Anterior cingulate cortex (tissue), 58 donors: ENCODE results near the gene PDE7B.

Experiments
- DNase-seq, 58 donors: peaks; one replicate each; lab custom pipeline; 2025; lab: John Stamatoyannopoulos, UW

PDE7B gene

DNA sequence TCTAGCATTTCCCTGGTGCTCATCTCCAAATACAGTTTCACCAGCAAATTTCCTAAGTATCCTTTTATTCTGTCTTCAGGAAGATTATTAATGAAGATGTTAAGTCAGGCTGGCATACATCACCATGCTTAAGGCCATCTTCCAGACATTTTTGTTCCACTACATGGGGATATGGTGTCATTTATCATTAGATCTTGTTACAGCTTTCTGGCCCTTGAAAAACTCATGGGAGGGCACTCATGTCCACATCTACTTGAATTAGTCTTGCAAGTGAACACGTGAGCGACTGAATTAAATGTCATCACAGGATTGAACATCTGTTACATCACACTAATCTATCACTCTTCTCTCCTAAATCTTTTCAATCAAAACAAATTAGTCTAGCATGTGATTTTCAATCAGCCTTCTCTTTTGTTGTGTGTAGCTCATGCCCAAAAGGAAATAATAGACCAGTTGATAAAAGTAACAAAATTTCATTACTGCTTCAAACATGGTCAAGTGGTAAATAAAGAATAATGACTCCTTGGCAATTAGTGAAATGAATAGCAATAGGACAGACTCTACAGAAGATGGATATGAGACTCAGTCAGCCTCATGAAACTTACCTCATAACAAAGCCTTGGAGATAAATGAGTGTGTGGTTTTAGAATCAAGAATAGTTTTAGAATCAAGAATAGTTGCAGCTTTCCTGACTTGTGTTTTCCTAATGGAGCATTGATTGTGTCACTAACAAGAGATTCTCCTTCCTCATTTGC, 318.1 kb downstream of the PDE7B start:
- DNase-seq = no peak

DNA sequence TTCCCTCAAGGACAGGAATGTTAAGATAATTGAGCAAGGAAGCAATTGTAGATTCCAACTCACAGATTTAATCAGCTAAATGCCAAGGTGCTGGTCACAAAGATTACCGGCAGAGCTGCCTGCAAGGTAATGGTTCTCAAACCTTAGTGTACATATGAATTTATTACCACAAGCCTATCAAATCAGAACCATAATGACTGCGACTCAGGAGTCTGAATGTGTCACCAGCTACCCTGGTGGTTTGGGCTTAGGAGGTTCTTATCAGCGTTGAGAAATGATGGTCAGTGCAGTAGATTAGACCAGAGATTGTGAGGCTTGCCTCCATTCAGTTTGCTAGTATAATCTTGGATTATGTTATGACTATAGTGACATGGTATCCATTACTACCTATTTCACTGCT, 319.7 kb downstream of the PDE7B start:
- DNase-seq = no peak

DNA sequence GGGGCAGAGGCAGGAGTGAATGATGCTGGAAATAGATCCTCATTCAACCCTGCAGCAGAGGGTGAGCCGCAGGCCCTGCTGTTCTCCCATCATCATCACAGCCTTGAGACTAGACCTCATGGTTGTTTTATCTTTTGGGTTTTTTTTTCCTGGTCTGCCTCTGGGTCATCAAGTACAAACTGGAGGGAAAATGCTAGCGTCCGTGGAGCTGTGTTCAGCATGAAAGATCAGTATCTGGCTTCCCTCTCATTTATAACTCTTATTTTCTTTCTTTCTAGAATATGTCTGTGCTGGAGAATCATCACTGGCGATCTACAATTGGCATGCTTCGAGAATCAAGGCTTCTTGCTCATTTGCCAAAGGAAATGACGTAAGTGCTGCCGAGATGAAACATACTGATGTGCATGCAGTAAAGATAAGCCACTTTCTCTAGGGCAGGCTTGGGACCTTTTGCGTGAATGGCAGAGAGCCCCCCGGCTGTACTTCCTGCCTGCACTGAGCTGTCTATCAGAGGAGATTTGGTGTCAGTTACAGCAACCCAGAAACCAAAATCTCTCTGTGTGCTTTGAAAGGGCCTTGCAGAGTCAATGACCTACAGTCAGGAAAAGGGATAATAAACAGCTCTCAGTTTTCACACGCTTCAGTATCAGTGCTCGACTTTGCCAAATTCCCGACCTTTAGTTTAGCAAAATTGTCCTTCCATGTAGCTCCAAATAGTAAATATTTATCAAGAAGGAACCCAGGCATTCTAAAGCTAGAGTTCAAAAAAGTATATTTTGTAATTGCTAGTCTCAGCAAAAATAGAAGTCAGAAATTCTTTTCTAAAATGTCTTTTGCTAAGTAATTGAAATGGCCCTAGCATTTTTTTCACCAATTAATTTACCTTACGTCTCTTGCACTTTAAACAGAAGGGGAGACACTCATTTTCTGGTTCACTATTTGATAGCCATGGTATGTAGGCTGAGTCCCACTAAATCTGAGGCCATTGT, 322.3 kb downstream of the PDE7B start:
- no peak for DNase-seq

DNA sequence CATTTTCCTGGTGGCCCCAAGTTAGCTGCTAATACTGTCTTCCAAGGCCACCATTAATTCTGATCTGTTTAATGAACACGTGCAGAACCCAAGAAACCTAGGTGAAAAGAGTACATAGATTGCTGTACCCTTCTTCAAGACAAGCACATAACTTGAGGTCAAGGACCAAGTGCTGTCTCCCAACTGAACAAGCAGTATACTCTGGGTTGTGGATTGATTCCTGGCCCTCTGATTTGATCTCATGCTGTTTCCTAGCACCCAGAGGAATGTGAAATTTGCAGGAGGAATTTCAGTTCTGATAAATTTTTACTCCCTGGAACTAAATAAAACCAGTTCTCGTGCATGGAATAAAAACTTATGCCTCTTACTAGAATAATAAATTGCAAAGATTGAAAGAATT, 323.0 kb downstream of the PDE7B start:
- DNase-seq = no peak

DNA sequence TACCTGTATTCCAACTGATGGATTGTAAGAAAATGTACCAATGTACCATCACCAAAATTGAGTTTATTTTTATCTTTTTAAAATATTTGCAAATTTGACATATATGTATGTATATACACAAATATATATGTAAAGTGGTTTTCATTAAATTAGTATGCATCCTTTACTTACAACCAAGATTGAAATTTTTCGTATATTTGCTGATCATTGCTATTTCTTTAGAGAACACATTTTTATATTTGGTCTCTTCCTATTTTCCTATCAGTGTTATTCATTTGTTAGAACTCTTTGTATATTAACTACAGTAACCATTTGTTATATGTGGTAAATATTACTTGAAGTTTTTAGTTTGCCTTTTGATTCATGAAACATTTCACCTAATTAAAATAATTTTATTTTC, 324.4 kb downstream of the PDE7B start:
- no peak for DNase-seq

DNA sequence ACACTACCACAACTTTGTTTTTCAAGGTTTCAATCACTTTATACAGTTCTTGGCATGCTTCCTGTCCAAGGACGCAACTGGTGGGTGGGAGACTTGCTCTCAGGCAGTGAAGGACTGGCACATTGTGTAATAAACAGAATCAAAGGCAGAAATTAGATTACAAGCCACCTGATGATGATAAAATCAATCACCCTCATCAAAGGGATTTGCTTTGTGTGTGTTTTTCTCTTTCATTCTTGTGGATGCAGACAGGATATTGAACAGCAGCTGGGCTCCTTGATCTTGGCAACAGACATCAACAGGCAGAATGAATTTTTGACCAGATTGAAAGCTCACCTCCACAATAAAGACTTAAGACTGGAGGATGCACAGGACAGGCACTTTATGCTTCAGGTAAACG, 327.2 kb downstream of the PDE7B start:
- DNase-seq = no peak

DNA sequence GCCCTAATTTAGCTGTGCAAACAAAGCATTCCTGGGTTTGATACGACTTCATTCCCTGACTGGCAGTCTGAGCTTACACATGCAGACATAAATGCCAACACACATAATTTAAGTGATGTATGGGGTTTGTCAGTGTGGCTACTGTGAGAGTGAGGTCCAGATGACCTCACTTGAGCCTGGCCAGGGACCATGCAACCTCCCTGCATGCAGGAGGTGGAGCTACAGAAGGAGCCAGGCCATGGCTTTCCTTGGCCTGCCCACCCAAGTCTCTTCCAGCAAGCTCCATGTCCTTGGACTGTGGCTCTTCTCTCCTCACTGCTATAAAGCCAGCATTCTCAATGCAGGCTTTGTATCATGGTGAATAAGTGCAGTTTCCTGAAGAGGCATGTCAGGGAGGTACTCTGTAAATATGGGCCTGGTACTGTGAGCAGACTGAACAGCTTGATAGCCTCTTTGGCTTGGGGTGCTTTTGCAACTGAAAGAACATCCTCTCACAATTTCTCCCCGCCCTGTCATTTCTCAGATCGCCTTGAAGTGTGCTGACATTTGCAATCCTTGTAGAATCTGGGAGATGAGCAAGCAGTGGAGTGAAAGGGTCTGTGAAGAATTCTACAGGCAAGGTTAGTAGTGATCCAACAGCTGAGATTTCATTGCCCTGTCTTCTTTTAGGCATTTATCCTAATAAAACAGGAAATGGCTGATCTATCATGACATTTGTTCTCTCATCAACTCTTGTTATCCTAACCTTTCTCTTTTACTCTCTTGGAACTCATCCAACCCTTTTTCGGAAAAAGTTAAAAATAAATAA, 329.4 kb downstream of the PDE7B start:
- DNase-seq = no peak

DNA sequence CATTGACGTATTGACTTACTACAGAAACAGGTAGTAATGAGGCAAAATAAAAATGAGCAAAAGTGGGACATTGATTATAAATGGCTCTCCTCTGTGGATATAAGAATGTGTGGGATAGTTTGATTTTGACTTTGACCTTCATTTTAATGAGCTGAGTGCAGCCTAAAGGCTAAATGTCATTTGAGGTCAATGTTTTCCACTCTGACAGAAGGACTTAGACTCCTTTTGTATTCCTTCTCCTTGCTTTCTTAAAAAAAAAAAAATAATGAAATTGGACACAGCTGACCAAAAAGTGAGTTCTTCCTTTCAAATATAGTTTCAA, 330.0 kb downstream of the PDE7B start:
- DNase-seq = no peak

DNA sequence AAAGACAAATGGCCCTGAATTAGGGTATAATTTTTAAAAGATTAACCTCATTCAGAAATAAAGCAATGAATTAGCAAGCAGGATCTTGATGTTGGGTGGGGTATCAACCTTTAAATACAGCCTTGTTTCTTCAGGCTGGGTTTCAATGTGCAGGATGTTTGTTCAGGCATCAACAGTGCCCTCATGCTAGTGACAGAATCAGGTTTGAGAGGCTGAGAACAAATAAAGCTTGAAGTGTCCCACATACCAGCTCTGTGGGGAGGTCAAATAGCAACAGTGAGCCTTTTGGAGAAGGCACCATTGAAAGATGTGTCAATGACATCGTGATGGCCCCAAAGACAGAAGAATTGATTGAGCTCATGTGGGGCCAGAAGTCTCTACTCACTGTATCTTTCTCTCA, 330.4 kb downstream of the PDE7B start:
- DNase-seq = no peak

DNA sequence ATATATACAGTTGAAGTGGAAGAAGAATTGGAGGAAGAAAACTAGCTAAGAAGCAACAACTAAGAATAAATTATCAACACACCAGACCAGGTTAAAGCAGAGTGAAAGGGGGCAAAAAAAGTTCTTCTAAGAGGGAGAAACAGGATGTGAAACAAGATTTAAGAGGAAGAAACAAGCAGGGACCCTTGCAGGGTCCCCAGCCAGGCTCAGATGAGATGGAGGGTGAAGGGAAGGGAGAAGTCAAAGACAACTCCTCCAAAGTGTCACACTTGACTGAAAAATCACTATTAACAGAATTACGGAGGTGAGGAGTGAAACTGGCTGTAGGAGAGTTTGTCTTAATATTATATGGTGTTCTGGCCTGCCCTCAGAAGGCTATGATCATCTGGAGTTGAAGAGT, 333.2 kb downstream of the PDE7B start:
- DNase-seq = no peak

DNA sequence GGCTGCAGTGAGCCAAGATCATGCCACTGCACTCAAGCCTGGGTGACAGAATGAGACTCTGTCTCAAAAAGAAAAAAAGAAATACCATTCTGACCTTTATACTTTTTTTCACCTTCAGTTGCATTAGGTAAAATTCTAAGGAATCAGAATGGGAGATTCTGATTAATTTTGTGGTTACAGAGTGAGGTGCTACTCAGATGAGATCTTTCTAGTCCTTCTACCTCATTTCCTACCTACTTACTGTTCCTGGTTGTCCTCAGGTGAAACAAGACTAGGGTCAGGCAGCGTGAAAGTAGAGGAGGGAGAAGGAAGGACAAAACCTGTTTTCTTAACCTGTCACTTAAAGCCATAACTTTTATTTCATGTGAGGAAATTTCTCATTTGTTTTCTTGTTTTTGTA, 334.9 kb downstream of the PDE7B start:
- DNase-seq = no peak

DNA sequence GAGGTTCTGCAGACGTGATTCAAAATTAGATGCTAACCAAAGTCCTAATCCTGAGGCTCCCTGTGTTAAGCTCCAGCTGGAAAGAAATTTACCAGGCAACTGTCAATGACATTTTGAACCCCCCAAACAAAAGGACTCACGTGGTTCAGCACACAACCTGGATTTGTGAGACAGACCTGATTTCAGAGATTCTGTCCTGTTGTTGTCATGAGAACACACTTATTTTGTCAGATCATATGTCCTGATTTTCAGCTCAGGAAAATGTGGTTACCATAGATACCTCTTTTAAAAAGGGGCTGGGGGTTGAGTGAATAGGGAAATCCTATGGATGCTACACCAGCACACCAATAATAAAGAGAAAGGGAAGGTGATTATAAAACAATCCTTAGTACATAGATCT, 337.0 kb downstream of the PDE7B start:
- peak in 1 of 58 donors; percentile 4 for DNase-seq

DNA sequence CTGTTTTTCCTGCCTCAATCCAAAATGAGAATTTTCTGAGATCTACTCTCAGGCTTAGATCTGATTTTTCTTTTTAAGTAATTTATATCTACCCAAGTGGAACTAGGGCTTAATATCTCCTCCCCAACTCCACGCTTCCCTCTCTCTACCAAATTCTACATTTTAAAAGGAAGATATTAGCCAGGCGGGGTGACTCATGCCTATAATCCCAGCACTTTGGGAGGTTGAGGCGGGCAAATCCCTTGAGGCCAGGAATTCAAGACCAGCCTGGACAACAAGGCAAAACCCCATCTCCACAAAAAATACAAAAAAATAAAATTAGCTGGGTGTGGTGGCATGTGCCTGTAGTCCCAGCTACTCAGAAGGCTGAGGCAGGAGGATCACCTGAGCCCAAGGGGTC, 337.6 kb downstream of the PDE7B start:
- no peak for DNase-seq

DNA sequence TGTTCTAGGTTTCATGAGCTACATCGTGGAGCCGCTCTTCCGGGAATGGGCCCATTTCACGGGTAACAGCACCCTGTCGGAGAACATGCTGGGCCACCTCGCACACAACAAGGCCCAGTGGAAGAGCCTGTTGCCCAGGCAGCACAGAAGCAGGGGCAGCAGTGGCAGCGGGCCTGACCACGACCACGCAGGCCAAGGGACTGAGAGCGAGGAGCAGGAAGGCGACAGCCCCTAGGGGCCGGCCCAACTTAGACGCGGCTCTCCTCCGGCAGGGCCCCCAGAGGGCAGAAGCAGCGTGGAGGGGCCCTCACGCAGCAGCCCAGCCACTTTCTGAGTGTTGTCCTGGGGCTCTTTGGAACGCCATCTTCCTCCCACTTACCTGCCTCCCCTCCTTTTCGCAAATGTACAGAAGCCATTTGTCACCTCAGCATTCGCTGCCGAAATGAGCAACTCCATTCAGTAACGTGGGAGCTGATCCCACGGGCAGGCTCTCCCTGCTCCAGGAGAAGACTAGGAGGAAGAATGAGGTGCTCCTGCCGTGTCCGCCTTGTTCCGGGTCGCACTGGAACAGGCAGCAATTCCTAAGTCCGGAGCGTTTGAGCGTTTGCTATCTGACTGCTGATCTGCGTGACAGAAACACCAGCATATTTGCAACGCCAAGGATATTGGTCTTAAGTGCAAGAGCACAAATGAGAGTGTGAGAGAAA, 340.3 kb downstream of the PDE7B start:
- no peak for DNase-seq

DNA sequence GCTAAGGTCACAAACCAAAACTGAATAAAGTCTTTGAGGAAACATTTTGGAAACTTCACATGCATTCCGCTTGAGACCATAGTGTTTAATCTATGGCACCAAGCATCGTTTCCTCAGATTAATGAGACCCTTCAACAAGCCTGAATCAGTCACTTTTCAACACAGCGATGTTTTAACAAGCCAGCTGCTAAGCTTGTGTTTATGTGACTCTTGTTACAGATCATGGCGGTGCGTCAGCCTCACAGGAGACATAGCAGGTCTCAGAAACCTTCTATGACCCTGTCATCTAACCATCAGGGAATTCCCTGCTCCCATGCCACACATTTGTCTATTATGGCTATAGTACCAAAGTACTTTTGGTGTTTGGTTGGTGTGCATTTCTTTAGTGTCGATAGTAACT, 341.4 kb downstream of the PDE7B start:
- no peak for DNase-seq

DNA sequence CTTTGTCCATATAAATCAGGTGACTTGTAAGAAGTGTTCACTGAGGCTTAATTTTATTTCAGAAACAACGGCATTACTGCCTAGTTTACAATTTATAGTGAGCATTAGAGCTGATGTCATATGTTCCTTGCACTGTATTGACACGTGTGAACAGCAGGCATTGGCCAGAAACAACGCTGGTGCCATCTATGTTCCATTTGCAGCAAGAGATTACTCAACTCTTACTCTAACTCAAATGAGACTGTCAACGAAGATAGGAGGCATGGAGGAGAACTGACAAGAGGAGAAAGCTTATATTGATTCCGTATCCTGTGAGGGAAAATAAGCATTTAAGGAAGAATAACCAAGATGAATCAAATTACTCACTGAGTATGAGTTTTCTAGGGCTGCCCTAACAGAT, 350.2 kb downstream of the PDE7B start:
- no peak for DNase-seq

DNA sequence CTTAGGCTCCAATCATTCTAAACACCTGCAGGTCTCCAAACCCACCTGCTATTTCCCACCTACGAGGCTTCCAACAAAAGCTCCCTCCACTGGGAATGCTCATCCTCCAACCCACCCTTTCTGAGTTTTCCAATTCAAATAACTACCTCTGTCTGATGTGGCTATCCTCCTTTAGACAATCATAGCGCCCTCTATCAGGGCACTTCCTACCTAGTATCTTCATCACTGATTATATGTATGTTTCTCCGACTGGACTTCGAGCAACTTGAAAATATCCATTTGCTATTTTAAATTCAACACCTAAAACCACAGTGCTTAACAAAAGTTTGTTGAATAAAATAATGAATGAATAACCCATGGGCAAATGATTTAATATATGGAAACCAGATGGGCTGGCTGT, 357.3 kb downstream of the PDE7B start:
- DNase-seq = no peak

DNA sequence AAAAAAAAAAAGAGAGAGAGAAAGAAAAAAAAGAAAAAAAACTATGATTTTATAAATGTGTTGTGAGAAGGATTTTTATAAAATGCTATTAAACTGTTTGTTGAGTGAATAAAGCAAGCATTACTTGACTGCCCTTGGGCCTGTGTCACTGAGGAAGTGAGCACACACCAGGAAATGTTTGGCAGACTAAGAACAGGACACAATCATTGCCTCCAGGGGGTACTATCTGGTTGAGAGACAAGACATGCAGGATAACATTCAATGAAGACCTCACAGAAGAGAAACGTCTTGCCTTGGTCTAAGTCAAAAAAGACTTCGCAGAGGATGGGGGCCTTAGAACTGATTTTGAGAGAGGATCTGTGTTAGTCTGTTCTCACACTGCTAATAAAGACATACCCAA, 358.0 kb downstream of the PDE7B start:
- DNase-seq = no peak

DNA sequence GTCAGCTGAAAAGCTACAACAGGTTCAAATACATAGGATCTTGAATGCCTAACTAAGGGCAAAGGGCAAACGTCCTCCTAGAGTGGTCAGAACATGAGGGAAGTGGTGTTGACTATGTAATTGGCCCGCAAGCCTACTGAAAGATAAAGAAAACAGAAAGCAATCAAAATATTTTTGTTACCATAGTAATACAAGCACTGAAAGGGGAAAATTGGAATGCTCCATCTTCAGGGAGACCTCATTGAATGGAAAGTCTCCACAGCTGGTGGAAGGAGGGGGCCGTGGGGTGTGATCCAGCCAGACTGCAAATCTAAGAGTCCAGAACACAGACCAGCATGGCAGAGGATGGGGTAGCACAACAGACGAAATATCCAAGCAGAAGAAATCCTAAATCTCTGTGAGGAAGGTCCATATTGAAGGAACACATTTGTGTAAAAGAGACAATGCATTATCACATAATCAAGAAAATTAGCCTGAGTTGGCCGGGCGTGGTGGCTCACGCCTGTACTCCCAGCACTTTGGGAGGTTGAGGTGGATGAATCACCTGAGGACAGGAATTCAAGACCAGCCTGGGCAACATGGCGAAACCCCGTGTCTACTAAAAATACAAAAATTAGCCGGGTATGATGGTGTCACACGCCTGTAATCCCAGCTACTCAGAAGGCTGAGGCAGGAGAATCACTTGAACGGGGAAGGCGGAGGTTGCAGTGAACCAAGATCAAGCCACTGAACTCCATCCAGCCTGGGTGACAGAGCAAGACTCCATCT, 359.1 kb downstream of the PDE7B start:
- no peak for DNase-seq

DNA sequence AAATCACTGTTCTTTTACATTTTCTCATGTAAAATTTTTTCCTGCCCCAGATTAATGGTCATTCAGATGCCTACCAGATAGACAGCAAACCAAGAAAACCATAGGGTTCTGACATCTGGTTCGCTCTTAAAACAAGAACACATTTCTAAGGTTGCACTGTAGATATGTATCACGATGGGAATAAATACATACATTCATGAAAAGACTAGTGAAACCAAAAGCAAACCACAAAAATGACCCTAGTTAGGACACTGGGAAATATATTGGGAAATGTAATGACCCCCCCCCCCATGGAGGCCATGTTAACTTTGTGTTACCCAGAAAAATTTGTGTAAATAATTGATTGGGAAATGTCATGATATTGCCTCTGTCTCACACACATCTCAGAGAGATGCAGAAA, 361.1 kb downstream of the PDE7B start:
- DNase-seq = no peak
